ENCODE measurements around the gene ARL16. TPM values are rescaled to one million over a fixed set of nuclear protein-coding genes. Genes with fewer than 3 reads are reported as not detected.

The ARL16 gene
- total RNA-seq, 2 experiments from 2014 or later: 17.9 to 19.2 TPM

GRCh38 chr17:81672954-81673353 is 10.6 kb downstream of the ARL16 start:
- Mint-ChIP-seq H3K9me3 (no peaks in the 10 kb centered on the region), H3K27me3 (no peaks in the 10 kb centered on the region), H3K4me1 (peaks cover 8% of the 10 kb centered on the region), H3K27ac (no peak overlapping the region), H3K36me3 (peaks cover 30% of the 10 kb centered on the region), H3K4me3 (no peak overlapping the region)
- no peak for DNase-seq

- H3K36me3 Mint-ChIP-seq: peaks cover 34% of the 10 kb centered on the region
- peaks cover 12% of the 10 kb centered on the region for H3K4me1 Mint-ChIP-seq
- no peak overlapping the region for H3K4me3 Mint-ChIP-seq
- H3K27ac Mint-ChIP-seq: no peak overlapping the region
- no peaks in the 10 kb centered on the region for H3K9me3 Mint-ChIP-seq
- H3K27me3 Mint-ChIP-seq: no peaks in the 10 kb centered on the region
- no peak for DNase-seq
Measured at GRCh38 chr17:81672504-81672903, 11.1 kb downstream of the ARL16 start.

- no peaks in the 10 kb centered on the region for H3K27me3 Mint-ChIP-seq
- no peaks in the 10 kb centered on the region for H3K9me3 Mint-ChIP-seq
- peaks cover 59% of the 10 kb centered on the region for H3K36me3 Mint-ChIP-seq
- peak overlapping the region; percentile 99 for H3K27ac Mint-ChIP-seq
- H3K4me3 Mint-ChIP-seq: peak overlapping the region; percentile 98
- H3K4me1 Mint-ChIP-seq: peaks cover 33% of the 10 kb centered on the region
- no peak for DNase-seq
Measured at GRCh38 chr17:81667754-81668153, 15.8 kb downstream of the ARL16 start.

- H3K4me3 Mint-ChIP-seq: peak within 1 kb of the TSS; percentile 98
- no peaks in the 10 kb centered on the region for H3K9me3 Mint-ChIP-seq
- H3K36me3 Mint-ChIP-seq: peaks cover 52% of the 10 kb centered on the region
- H3K27me3 Mint-ChIP-seq: no peaks in the 10 kb centered on the region
- peaks cover 37% of the 10 kb centered on the region for H3K4me1 Mint-ChIP-seq
- peak; percentile 96 for DNase-seq
- peak within 1 kb of the TSS; percentile 99 for H3K27ac Mint-ChIP-seq
Measured at GRCh38 chr17:81666342-81667191, 17.0 kb downstream of the ARL16 start, which contains the start of the genes CCDC137 and OXLD1. CCDC137 (plus strand) TSS chr17:81666737; CDS start chr17:81666767, 30 bp downstream. OXLD1 (minus strand) TSS chr17:81666605; CDS start chr17:81666577, 28 bp downstream.

- Mint-ChIP-seq H3K27ac (peak overlapping the region; percentile 99), H3K9me3 (no peaks in the 10 kb centered on the region), H3K4me3 (peak overlapping the region; percentile 98), H3K27me3 (no peaks in the 10 kb centered on the region), H3K4me1 (peaks cover 37% of the 10 kb centered on the region), H3K36me3 (peaks cover 51% of the 10 kb centered on the region)
- DNase-seq: no peak
Measured at GRCh38 chr17:81666092-81666341, 17.6 kb downstream of the ARL16 start.

- Mint-ChIP-seq H3K27ac (peak overlapping the region; percentile 99), H3K4me3 (peak overlapping the region; percentile 98), H3K27me3 (no peaks in the 10 kb centered on the region), H3K9me3 (no peaks in the 10 kb centered on the region), H3K36me3 (peaks cover 51% of the 10 kb centered on the region), H3K4me1 (peaks cover 37% of the 10 kb centered on the region)
- DNase-seq: peak; percentile 65
Measured at GRCh38 chr17:81665205-81666091, 18.1 kb downstream of the ARL16 start.

GRCh38 chr17:81664051-81664470 is 19.5 kb downstream of the ARL16 start:
- H3K4me1 Mint-ChIP-seq: peaks cover 37% of the 10 kb centered on the region
- peak overlapping the region; percentile 99 for H3K27ac Mint-ChIP-seq
- no peaks in the 10 kb centered on the region for H3K27me3 Mint-ChIP-seq
- H3K4me3 Mint-ChIP-seq: peak overlapping the region; percentile 14
- peaks cover 42% of the 10 kb centered on the region for H3K36me3 Mint-ChIP-seq
- peak; percentile 25 for DNase-seq
- H3K9me3 Mint-ChIP-seq: no peaks in the 10 kb centered on the region

- H3K27me3 Mint-ChIP-seq: no peaks in the 10 kb centered on the region
- no peak overlapping the region for H3K4me3 Mint-ChIP-seq
- H3K9me3 Mint-ChIP-seq: no peaks in the 10 kb centered on the region
- no peak for DNase-seq
- H3K27ac Mint-ChIP-seq: no peak overlapping the region
- H3K36me3 Mint-ChIP-seq: peaks cover 24% of the 10 kb centered on the region
- peaks cover 26% of the 10 kb centered on the region for H3K4me1 Mint-ChIP-seq
Measured at GRCh38 chr17:81662002-81662401, 21.6 kb downstream of the ARL16 start.

- Mint-ChIP-seq H3K9me3 (no peaks in the 10 kb centered on the region), H3K4me1 (peaks cover 25% of the 10 kb centered on the region), H3K27ac (no peak overlapping the region), H3K27me3 (no peaks in the 10 kb centered on the region), H3K36me3 (peaks cover 15% of the 10 kb centered on the region), H3K4me3 (no peak overlapping the region)
- no peak for DNase-seq
Measured at GRCh38 chr17:81660441-81660840, 23.2 kb downstream of the ARL16 start.

- peaks cover 15% of the 10 kb centered on the region for H3K4me1 Mint-ChIP-seq
- no peak for DNase-seq
- no peaks in the 10 kb centered on the region for H3K9me3 Mint-ChIP-seq
- H3K36me3 Mint-ChIP-seq: peaks cover under 1% of the 10 kb centered on the region
- H3K27ac Mint-ChIP-seq: no peak overlapping the region
- H3K27me3 Mint-ChIP-seq: no peaks in the 10 kb centered on the region
- no peak overlapping the region for H3K4me3 Mint-ChIP-seq
Measured at GRCh38 chr17:81659038-81659437, 24.6 kb downstream of the ARL16 start.

GRCh38 chr17:81656835-81657234 is 26.8 kb downstream of the ARL16 start:
- H3K27ac Mint-ChIP-seq: no peak overlapping the region
- no peaks in the 10 kb centered on the region for H3K9me3 Mint-ChIP-seq
- H3K4me3 Mint-ChIP-seq: no peak overlapping the region
- H3K36me3 Mint-ChIP-seq: no peaks in the 10 kb centered on the region
- H3K4me1 Mint-ChIP-seq: peaks cover 12% of the 10 kb centered on the region
- DNase-seq: no peak
- peaks cover 4% of the 10 kb centered on the region for H3K27me3 Mint-ChIP-seq

GRCh38 chr17:81656118-81656743 is 27.4 kb downstream of the ARL16 start, which contains the start of gene PDE6G:
PDE6G (minus strand) TSS chr17:81656542; CDS start chr17:81653305, 3,237 bp downstream.
- H3K4me3 Mint-ChIP-seq: no peak within 1 kb of the TSS
- H3K27ac Mint-ChIP-seq: no peak within 1 kb of the TSS
- no peak for DNase-seq
- peaks cover 4% of the 10 kb centered on the region for H3K27me3 Mint-ChIP-seq
- H3K36me3 Mint-ChIP-seq: no peaks in the 10 kb centered on the region
- H3K9me3 Mint-ChIP-seq: no peaks in the 10 kb centered on the region
- peaks cover 13% of the 10 kb centered on the region for H3K4me1 Mint-ChIP-seq

GRCh38 chr17:81655378-81656117 is 28.0 kb downstream of the ARL16 start:
- no peak overlapping the region for H3K27ac Mint-ChIP-seq
- no peak overlapping the region for H3K4me3 Mint-ChIP-seq
- H3K27me3 Mint-ChIP-seq: peaks cover 4% of the 10 kb centered on the region
- no peaks in the 10 kb centered on the region for H3K9me3 Mint-ChIP-seq
- no peaks in the 10 kb centered on the region for H3K36me3 Mint-ChIP-seq
- DNase-seq: no peak
- peaks cover 13% of the 10 kb centered on the region for H3K4me1 Mint-ChIP-seq
